Neural cell (in vitro differentiated cells): ENCODE results near the gene SHTN1. TPM values are rescaled to one million over a fixed set of nuclear protein-coding genes. Genes with fewer than 3 reads are reported as not detected.

Experiments
- H2AFZ ChIP-seq: fragments of 200-600, 300-800 bp; sonication (generic), shearing (Covaris generic); 2 replicates; pipeline ENCODE4 v1.6.0; 2014; ENCODE audit warnings: low read depth, mild to moderate bottlenecking, antibody characterized with exemption, low read length, moderate library complexity
- H3F3A ChIP-seq: fragments of 200-600 bp; shearing (Covaris generic); 2 replicates; pipeline ENCODE4 v1.6.1; 2016; ENCODE audit warnings: mild to moderate bottlenecking, moderate library complexity, mixed read lengths, antibody characterized with exemption, low read length; ENCODE audit not compliant: insufficient read depth, poor library complexity, severe bottlenecking
- H3K27ac ChIP-seq: fragments of 200-600, 300-800 bp; sonication (generic), shearing (Covaris generic); 2 replicates; pipeline ENCODE4 v1.5.1; 2014; ENCODE audit warnings: mild to moderate bottlenecking, low read length, moderate library complexity
- H3K27me3 ChIP-seq: fragments of 300-800, 200-600 bp; sonication (generic), shearing (Covaris generic); 2 replicates; pipeline ENCODE4 v1.6.0; 2014; ENCODE audit warnings: mild to moderate bottlenecking, low read depth, low read length, moderate library complexity; ENCODE audit not compliant: insufficient read depth
- H3K36me3 ChIP-seq: fragments of 300-800, 200-600 bp; sonication (generic), shearing (Covaris generic); 2 replicates; pipeline ENCODE4 v1.5.1; 2014; ENCODE audit warnings: mild to moderate bottlenecking, antibody characterized with exemption, low read length, moderate library complexity; ENCODE audit not compliant: insufficient read depth
- H3K4me2 ChIP-seq: fragments of 300-800, 200-600 bp; sonication (generic), shearing (Covaris generic); 2 replicates; pipeline ENCODE4 v1.6.0; 2014; ENCODE audit warnings: mild to moderate bottlenecking, low read length
- H3K4me3 ChIP-seq: fragments of 300-800, 200-600 bp; sonication (generic), shearing (Covaris generic); 2 replicates; pipeline ENCODE4 v1.5.1; 2014; ENCODE audit warnings: mild to moderate bottlenecking, low read length, moderate library complexity
- H3K79me2 ChIP-seq: fragments of 200-600 bp; shearing (Covaris generic); replicated peaks from 2 replicates; pipeline ENCODE4 v1.6.0; 2014; ENCODE audit warnings: mild to moderate bottlenecking, low read length, moderate library complexity; ENCODE audit not compliant: insufficient read depth
- H3K9ac ChIP-seq: fragments of 300-800, 200-600 bp; sonication (generic), shearing (Covaris generic); 2 replicates; pipeline ENCODE4 v1.6.1; 2016; ENCODE audit warnings: mild to moderate bottlenecking, low read length, mixed read lengths
- H3K9me2 ChIP-seq: fragments of 200-600 bp; shearing (Covaris generic); 2 replicates; pipeline ENCODE4 v1.6.1; 2016; ENCODE audit warnings: mild to moderate bottlenecking, low read length, mixed read lengths; ENCODE audit not compliant: insufficient read depth
- H3K9me3 ChIP-seq: fragments of 200-600, 300-800 bp; sonication (generic), shearing (Covaris generic); 2 replicates; pipeline ENCODE4 v1.6.1; 2016; ENCODE audit warnings: mild to moderate bottlenecking, mixed run types, low read length, moderate library complexity, mixed read lengths
- H4K20me1 ChIP-seq: fragments of 200-600 bp; shearing (Covaris generic); 2 replicates; pipeline ENCODE4 v1.6.1; 2016; ENCODE audit warnings: mild to moderate bottlenecking, mixed run types; ENCODE audit not compliant: insufficient read depth
- CTCF ChIP-seq: fragments of 450-650 bp; IDR thresholded peaks from 2 replicates; pipeline ENCODE4 v1.5.1; 2014; ENCODE audit warnings: antibody characterized with exemption, mild to moderate bottlenecking, moderate library complexity; ENCODE audit not compliant: poor library complexity, severe bottlenecking
- EP300 ChIP-seq: fragments of 450-650 bp; conservative IDR thresholded peaks from 2 replicates; pipeline ENCODE4 v1.6.1; 2014; ENCODE audit warnings: antibody characterized with exemption, mild to moderate bottlenecking, moderate library complexity; ENCODE audit not compliant: poor library complexity, severe bottlenecking
- EZH2 ChIP-seq: fragments of 200-600, 300-800 bp; shearing (Covaris generic), sonication (generic); IDR thresholded peaks from 2 replicates; pipeline ENCODE4 v1.6.1; 2014; ENCODE audit warnings: antibody characterized with exemption, low read length, borderline replicate concordance, mild to moderate bottlenecking; ENCODE audit not compliant: insufficient read depth, poor library complexity, severe bottlenecking
- MXI1 ChIP-seq: fragments of 450-650 bp; conservative IDR thresholded peaks from 2 replicates; pipeline ENCODE4 v1.6.1; 2014; ENCODE audit warnings: antibody characterized with exemption, mild to moderate bottlenecking; ENCODE audit not compliant: poor library complexity, severe bottlenecking
- POLR2AphosphoS5 ChIP-seq: IDR thresholded peaks from 2 replicates; pipeline ENCODE4 v1.6.1; 2012
- RAD21 ChIP-seq: fragments of 450-650 bp; conservative IDR thresholded peaks from 2 replicates; pipeline ENCODE4 v1.6.1; 2014; ENCODE audit warnings: antibody characterized with exemption, mild to moderate bottlenecking, moderate library complexity
- REST ChIP-seq: IDR thresholded peaks from 2 replicates; pipeline ENCODE4 v1.6.1; 2012; ENCODE audit warnings: borderline replicate concordance
- SMC3 ChIP-seq: fragments of 450-650 bp; conservative IDR thresholded peaks from 2 replicates; pipeline ENCODE4 v1.6.1; 2014; ENCODE audit warnings: antibody characterized with exemption, mild to moderate bottlenecking, moderate library complexity; ENCODE audit not compliant: poor library complexity
- TAF1 ChIP-seq: IDR thresholded peaks from 2 replicates; pipeline ENCODE4 v1.6.1; 2012; ENCODE audit warnings: low read depth
- polyA plus RNA-seq: library from polyadenylated mRNA; depleted of rRNA; stranded (reverse); fragments of >200 nt; gene quantifications from 2 replicates; pipeline ENCODE4 v1.2.3, GENCODE V29; 2014

The SHTN1 gene
- polyA plus RNA-seq, 1 donor from 2014 or later = 55.8 TPM

- Histone ChIP-seq H3K36me3 (no peaks in the 10 kb centered on the region), H3K9me2 (no peaks in the 10 kb centered on the region), H3K27ac (no peak overlapping the region), H2AFZ (no peak overlapping the region), H3F3A (no peaks in the 10 kb centered on the region), H3K9ac (no peak overlapping the region), H3K4me3 (no peak overlapping the region), H3K9me3 (no peaks in the 10 kb centered on the region), H3K4me2 (no peak overlapping the region), H3K79me2 (no peaks in the 10 kb centered on the region), H3K27me3 (no peaks in the 10 kb centered on the region), H4K20me1 (no peaks in the 10 kb centered on the region)
- TF ChIP-seq EP300 = no peak
- no peak for TF ChIP-seq CTCF
- no peak for TF ChIP-seq POLR2AphosphoS5
- no peak for TF ChIP-seq REST
- TF ChIP-seq MXI1 = no peak
- no peak for TF ChIP-seq RAD21
- TF ChIP-seq SMC3 = no peak
- TF ChIP-seq TAF1 = no peak
- no peak for TF ChIP-seq EZH2
Measured at GRCh38 chr10:116882639-116883038, 122.3 kb downstream of the SHTN1 start.

- no peak overlapping the region for H3K27ac ChIP-seq
- H3K9me2 ChIP-seq = no peaks in the 10 kb centered on the region
Measured at GRCh38 chr10:116880716-116881482, 124.1 kb downstream of the SHTN1 start.

More at GRCh38 chr10:116880716-116881482, 124.1 kb downstream of the SHTN1 start:
- TF ChIP-seq CTCF (no peak), SMC3 (no peak), POLR2AphosphoS5 (no peak), MXI1 (no peak), REST (no peak), RAD21 (no peak), EP300 (no peak), TAF1 (no peak)
- Histone ChIP-seq H3K9ac (no peak overlapping the region), H4K20me1 (no peaks in the 10 kb centered on the region), H3K79me2 (no peaks in the 10 kb centered on the region), H3F3A (no peaks in the 10 kb centered on the region), H3K36me3 (no peaks in the 10 kb centered on the region), H3K4me3 (no peak overlapping the region), H3K4me2 (no peak overlapping the region), H2AFZ (no peak overlapping the region), H3K9me3 (no peaks in the 10 kb centered on the region), H3K27me3 (no peaks in the 10 kb centered on the region)
